HFFc6 (cell line): ENCODE data around the gene NOS3. TPM values are rescaled to one million over a fixed set of nuclear protein-coding genes. Genes with fewer than 3 reads are reported as not detected.

Source experiments
- DNase-seq: peaks from one replicate; pipeline ENCODE4 v3.0.0-alpha.2; 2018
- H3K27ac Mint-ChIP-seq: 2 replicates; pipeline ENCODE4 v1.8.0; 2020; ENCODE audit warnings: mild to moderate bottlenecking, mixed read lengths
- H3K27me3 Mint-ChIP-seq: 2 replicates; pipeline ENCODE4 v1.8.0; 2021; ENCODE audit warnings: mild to moderate bottlenecking, moderate library complexity, mixed read lengths; ENCODE audit not compliant: insufficient read depth
- H3K36me3 Mint-ChIP-seq: 2 replicates; pipeline ENCODE4 v1.8.0; 2021; ENCODE audit warnings: low read depth, mixed read lengths
- H3K4me1 Mint-ChIP-seq: 2 replicates; pipeline ENCODE4 v1.8.0; 2020; ENCODE audit warnings: low read depth, mixed read lengths
- H3K4me3 Mint-ChIP-seq: 2 replicates; pipeline ENCODE4 v1.8.0; 2020; ENCODE audit warnings: mild to moderate bottlenecking, moderate library complexity, mixed read lengths
- H3K9me3 Mint-ChIP-seq: 2 replicates; pipeline ENCODE4 v1.8.0; 2020; ENCODE audit warnings: mild to moderate bottlenecking, mixed read lengths
- total RNA-seq, 6 experiments: library from RNA; stranded (reverse); fragmentation: NEBNext Ultra II Directional; extraction: Animal tissue kit (Norgen Biotek cat#: 25700); gene quantifications; 2 replicates in 1 of 6; 3 replicates in 5 of 6; pipeline ENCODE4 v1.2.3, GENCODE V29; 2021
- TF ChIP-seq, protein P1 (sequence below): fragments of 200-600 bp; sonication (generic); IDR thresholded peaks from 2 replicates; pipeline ENCODE4 v1.5.0; 2021; ENCODE audit warnings: antibody characterized with exemption, mild to moderate bottlenecking

Gene NOS3
- total RNA-seq, 6 experiments from 2014 or later, result 0.55 to 3.0 (median 2.0) TPM

DNA sequence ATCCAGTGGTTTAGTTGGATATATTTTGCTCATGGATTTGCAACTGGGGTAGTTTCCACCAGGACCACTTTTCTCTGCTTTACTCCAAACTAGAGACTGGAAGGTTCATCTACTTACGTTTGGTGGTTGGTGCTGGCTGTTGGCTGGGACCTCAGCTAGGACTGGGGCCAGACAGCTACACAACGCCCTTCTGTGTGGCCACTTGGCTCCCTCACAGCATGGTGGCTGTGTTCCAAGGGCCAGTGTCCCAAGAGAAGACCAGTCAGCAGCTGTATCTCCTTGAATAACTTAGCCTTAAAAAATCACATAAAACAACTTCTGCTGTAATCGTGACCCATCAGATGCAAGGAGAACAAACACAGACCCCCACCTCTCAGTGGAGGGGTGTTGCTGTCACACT, 8.5 kb upstream of the NOS3 start:
- Mint-ChIP-seq H3K36me3 (no peaks in the 10 kb centered on the region; the same call in 1 of the 2 replicates), H3K4me3 (no peak overlapping the region), H3K9me3 (no peaks in the 10 kb centered on the region), H3K27me3 (peaks cover 34% of the 10 kb centered on the region), H3K27ac (no peak overlapping the region), H3K4me1 (peaks cover 2% of the 10 kb centered on the region; the same call in 1 of the 2 replicates)
- DNase-seq, result no peak
- TF ChIP-seq, protein P1, sequence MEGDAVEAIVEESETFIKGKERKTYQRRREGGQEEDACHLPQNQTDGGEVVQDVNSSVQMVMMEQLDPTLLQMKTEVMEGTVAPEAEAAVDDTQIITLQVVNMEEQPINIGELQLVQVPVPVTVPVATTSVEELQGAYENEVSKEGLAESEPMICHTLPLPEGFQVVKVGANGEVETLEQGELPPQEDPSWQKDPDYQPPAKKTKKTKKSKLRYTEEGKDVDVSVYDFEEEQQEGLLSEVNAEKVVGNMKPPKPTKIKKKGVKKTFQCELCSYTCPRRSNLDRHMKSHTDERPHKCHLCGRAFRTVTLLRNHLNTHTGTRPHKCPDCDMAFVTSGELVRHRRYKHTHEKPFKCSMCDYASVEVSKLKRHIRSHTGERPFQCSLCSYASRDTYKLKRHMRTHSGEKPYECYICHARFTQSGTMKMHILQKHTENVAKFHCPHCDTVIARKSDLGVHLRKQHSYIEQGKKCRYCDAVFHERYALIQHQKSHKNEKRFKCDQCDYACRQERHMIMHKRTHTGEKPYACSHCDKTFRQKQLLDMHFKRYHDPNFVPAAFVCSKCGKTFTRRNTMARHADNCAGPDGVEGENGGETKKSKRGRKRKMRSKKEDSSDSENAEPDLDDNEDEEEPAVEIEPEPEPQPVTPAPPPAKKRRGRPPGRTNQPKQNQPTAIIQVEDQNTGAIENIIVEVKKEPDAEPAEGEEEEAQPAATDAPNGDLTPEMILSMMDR, result no peak

DNA sequence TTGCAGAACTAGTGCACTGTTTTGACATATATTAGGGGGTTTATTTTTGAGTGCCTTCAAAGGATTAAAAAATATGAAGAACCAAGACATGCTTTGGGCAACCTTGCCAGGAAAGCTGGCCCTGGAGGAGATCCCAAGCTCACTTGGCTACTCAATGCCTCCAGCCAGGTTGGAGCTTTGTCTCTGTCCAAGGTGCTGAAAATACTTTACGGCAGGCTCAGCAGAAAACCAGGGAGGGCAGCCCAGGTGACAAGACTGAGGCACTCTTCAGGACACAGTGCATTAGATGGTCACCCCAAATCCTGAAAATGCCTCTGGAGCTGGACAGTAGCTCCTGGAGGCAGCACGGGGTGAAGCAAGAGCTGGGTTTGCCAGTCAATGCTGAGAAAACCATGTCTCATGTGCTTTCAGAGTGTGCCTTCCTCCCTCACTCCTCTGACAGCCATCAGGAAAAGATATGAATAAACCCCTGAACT, 6.9 kb upstream of the NOS3 start:
- H3K9me3 Mint-ChIP-seq, result no peaks in the 10 kb centered on the region
- DNase-seq, result peak; percentile 11
- TF ChIP-seq, protein P1, result no peak
- H3K36me3 Mint-ChIP-seq, result no peaks in the 10 kb centered on the region
- H3K27me3 Mint-ChIP-seq, result peaks cover 36% of the 10 kb centered on the region
- H3K4me3 Mint-ChIP-seq, result no peak overlapping the region
- no peak overlapping the region for H3K27ac Mint-ChIP-seq
- H3K4me1 Mint-ChIP-seq, result peaks cover 7% of the 10 kb centered on the region; the same call in 1 of the 2 replicates

DNA sequence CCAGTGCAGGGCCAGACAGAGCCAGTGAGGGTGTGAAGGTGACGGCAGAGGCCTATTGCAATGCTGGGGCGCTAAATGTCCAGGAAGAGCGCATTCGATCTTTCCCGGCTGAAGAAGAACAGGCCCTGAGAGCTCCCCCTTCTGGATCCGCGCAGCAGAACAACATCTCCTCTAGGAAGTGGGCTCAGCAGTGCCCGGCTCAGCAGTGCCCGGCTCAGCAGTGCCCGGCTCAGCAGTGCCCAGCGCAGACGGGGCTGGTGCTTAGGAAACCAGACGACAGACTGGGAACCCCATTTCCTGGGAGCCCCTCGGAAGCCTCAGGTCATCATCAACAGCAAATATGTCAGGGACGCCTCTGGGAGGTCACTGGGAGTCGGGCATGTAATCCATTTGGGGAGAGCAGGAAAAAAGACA, 4.7 kb upstream of the NOS3 start:
- H3K27me3 Mint-ChIP-seq, result peaks cover 33% of the 10 kb centered on the region
- H3K4me3 Mint-ChIP-seq, result no peak overlapping the region

DNA sequence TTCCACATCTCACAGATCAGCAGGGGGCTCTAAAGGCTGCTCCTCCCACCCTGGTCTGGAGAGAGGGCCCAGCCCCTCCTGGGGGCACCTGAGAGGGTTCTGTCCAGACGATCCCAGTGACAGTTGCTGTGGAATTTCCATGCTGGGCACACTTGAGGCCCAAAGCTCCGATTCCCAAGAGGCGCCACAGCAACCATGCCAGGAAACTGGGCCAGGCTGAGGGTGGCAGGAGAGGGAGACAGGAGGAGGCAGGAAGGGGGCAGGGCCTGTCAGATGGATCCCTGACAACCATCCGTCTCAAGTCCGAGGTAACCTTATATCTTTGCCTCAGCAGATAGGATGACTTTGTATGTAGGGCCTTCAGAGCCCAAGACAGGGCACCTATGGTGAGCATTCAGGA, 4.3 kb upstream of the NOS3 start:
- DNase-seq, result no peak
- Mint-ChIP-seq H3K4me1 (peaks cover 7% of the 10 kb centered on the region; the same call in 1 of the 2 replicates), H3K27ac (no peak overlapping the region), H3K9me3 (peaks cover 23% of the 10 kb centered on the region), H3K4me3 (no peak overlapping the region), H3K27me3 (peaks cover 28% of the 10 kb centered on the region), H3K36me3 (peaks cover 18% of the 10 kb centered on the region)
- TF ChIP-seq, protein P1, result no peak

More for the DNA sequence above, 4.7 kb upstream of the NOS3 start:
- TF ChIP-seq, protein P1, result peak; percentile 81
- peaks cover 14% of the 10 kb centered on the region for H3K36me3 Mint-ChIP-seq
- no peak overlapping the region for H3K27ac Mint-ChIP-seq
- H3K4me1 Mint-ChIP-seq, result peaks cover 7% of the 10 kb centered on the region; the same call in 1 of the 2 replicates
- DNase-seq, result peak; percentile 41
- H3K9me3 Mint-ChIP-seq, result peaks cover 18% of the 10 kb centered on the region

DNA sequence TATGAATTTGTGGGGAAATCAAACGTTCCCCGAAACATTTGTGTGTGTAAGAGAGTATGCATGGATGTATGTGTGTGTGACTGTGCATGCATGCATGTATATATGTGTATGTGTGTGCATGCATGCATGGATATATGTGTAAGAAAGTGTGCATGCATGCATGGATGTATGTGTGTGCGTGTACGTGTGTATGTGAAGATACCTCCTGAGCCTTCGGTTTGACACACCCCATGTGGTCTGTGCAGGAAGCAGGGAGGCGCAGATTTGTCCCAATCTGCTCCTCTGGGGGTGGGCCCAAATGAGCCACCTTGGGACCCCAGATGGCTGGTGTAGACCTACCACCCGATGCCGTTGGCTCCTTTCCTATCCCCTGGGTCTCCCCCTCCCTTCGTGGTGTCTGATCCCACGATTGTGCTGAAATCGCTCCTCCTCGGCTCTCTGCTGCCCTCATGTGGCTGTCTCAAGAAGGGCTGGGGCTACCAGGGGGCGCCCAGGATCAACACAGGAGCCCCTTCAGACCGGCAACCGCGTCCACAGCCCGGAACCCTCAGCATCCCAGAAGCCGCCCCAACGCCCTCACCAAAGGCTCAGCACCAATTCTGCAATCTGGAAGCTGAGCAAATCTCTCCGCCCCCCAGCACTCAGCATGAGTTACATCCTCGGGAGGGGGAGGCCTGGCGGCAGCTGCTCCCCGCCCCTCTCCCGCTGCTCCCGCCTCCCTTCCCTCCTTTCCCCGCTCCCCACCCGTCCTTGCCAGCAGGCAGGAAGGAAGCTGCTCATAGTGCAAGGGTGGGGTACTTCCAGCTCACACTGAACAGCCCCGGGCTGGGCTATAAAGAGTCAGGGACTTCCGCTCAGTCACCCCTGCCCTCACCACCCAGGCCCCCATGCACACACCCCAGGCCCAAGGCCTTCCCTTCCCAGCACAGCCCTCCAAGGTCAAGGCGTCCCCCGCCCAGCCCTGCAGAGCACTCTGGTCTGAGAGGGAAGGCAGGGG, 2.3 kb upstream of the NOS3 start:
- no peak overlapping the region for H3K27ac Mint-ChIP-seq
- TF ChIP-seq, protein P1, result peak; percentile 83
- peaks cover 23% of the 10 kb centered on the region for H3K9me3 Mint-ChIP-seq
- no peak overlapping the region for H3K4me3 Mint-ChIP-seq
- DNase-seq, result no peak
- H3K27me3 Mint-ChIP-seq, result peaks cover 22% of the 10 kb centered on the region
- peaks cover 7% of the 10 kb centered on the region; the same call in 1 of the 2 replicates for H3K4me1 Mint-ChIP-seq
- peaks cover 18% of the 10 kb centered on the region for H3K36me3 Mint-ChIP-seq
